Measurements from ENCODE around the gene APBB1IP.

The APBB1IP gene

DNA sequence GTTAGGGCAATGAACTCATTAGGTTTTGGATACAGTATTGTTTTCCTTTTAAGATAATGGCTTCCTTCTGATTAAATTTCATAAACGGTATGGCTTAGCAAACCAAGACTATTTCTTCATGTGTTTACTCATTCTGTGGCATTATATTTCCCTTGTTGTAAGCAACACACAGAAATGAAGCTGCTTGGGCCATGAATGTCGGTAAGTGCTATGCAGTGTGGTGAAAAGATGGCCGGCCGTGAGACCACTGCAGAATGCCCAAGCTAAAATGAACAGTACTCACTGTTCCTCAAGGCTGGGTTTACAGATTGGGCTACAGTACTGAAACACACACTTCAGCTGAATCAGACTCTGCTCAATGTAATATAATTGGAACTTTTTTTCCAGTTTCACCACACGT, 8.1 kb downstream of the APBB1IP start:
- H3K4me3 ChIP-seq (ENCODE audit: low read depth in 1 of 2, low read length in 2 of 2) = no peak overlapping the region
- no peaks in the 10 kb centered on the region for H3K9me3 ChIP-seq (ENCODE audit: control insufficient read depth in 1 of 2, low read length in 2 of 2)
- no peaks in the 10 kb centered on the region for H3K27me3 ChIP-seq (ENCODE audit: low read depth, low read length)
- H3K36me3 ChIP-seq (ENCODE audit: control insufficient read depth in 1 of 2, insufficient read depth in 2 of 2, low read length in 2 of 2) = no peaks in the 10 kb centered on the region
- no peak overlapping the region for H3K27ac ChIP-seq (ENCODE audit: low read length)
- no peaks in the 10 kb centered on the region for H3K4me1 ChIP-seq (ENCODE audit: control insufficient read depth in 1 of 2, insufficient read depth in 2 of 2, low read length in 2 of 2)

DNA sequence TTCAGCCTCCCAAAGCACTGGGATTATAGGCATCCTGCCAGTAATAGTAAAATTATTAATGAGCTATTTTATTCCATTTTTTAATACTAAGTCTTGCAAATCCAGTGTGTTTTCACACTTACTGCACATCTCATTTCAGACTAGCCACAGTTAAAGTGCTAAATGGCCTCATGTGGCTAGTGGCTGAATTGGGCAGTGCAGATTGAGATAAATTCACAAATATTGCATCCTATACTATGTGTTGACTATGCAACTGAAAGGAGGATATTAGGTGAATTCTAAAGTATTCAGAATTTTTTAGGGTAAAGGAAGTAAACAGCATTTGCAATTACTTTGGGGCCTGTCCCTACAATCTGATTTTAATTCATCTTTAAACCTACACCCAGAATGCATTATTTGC, 10.2 kb downstream of the APBB1IP start:
- Histone ChIP-seq H3K27ac (ENCODE audit: low read length) (no peak overlapping the region), H3K9me3 (ENCODE audit: control insufficient read depth in 1 of 2, low read length in 2 of 2) (no peaks in the 10 kb centered on the region), H3K27me3 (ENCODE audit: low read depth, low read length) (no peaks in the 10 kb centered on the region), H3K4me3 (ENCODE audit: low read depth in 1 of 2, low read length in 2 of 2) (no peak overlapping the region), H3K36me3 (ENCODE audit: control insufficient read depth in 1 of 2, insufficient read depth in 2 of 2, low read length in 2 of 2) (no peaks in the 10 kb centered on the region), H3K4me1 (ENCODE audit: control insufficient read depth in 1 of 2, insufficient read depth in 2 of 2, low read length in 2 of 2) (no peaks in the 10 kb centered on the region)

DNA sequence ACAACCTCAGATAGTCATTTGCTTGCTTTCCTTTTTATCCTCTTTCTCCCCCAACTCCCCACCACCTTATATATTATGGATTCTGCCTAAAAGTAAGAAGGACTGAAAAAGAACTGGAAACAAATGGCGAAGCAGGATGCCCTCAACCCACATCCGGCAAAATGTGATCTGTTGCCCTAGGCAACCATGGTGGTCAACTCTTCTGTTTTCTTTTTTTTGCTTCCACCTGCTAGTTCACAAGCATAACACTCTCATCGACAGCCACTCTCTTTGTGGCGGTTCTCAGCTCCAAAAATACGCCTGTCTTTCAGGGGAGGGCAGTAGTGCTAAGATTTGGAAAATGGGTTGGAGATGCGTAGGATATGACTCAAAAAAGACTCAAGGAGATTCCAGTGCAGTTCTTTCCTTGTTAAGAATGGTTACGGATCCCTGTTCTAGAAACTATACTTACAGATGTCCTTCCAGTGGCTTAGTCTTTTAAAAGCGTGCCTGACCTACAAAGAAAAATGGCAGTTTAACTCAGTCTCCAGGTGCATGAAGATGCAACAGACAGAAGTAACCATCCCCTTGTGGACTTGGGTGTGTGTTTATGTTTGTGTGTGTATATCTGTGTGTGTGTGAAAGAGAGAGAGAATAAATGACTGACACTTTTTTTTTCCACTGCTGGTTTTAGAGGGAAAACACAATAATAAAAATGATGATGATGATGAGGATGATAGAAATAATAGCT, 10.7 kb downstream of the APBB1IP start:
- no peak overlapping the region for H3K27ac ChIP-seq (ENCODE audit: low read length)
- no peaks in the 10 kb centered on the region for H3K9me3 ChIP-seq (ENCODE audit: control insufficient read depth in 1 of 2, low read length in 2 of 2)
- no peaks in the 10 kb centered on the region for H3K4me1 ChIP-seq (ENCODE audit: control insufficient read depth in 1 of 2, insufficient read depth in 2 of 2, low read length in 2 of 2)
- H3K4me3 ChIP-seq (ENCODE audit: low read depth in 1 of 2, low read length in 2 of 2) = no peak overlapping the region
- no peaks in the 10 kb centered on the region for H3K27me3 ChIP-seq (ENCODE audit: low read depth, low read length)
- H3K36me3 ChIP-seq (ENCODE audit: control insufficient read depth in 1 of 2, insufficient read depth in 2 of 2, low read length in 2 of 2) = no peaks in the 10 kb centered on the region

DNA sequence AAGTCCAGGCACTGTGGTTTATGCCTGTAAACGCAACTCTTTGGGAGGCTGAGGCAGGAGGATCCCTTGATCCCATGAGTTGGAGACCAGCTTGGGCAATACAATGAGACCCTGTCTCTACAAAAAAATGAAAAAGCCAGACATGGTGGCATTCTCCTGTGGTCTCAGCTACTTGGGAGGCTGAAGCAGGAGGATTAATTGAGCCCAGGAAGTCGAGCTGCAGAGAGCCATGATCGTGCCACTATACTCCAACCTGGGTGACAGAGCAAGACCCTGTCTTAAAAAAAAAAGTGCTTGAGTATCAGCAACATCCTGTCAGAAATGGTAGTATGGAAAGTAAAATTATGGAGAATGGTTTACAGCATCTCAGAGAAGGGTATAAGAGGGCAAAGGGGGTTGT, 11.6 kb downstream of the APBB1IP start:
- Histone ChIP-seq H3K9me3 (ENCODE audit: control insufficient read depth in 1 of 2, low read length in 2 of 2) (no peaks in the 10 kb centered on the region), H3K27ac (ENCODE audit: low read length) (no peak overlapping the region), H3K27me3 (ENCODE audit: low read depth, low read length) (no peaks in the 10 kb centered on the region), H3K36me3 (ENCODE audit: control insufficient read depth in 1 of 2, insufficient read depth in 2 of 2, low read length in 2 of 2) (no peaks in the 10 kb centered on the region), H3K4me3 (ENCODE audit: low read depth in 1 of 2, low read length in 2 of 2) (no peak overlapping the region), H3K4me1 (ENCODE audit: control insufficient read depth in 1 of 2, insufficient read depth in 2 of 2, low read length in 2 of 2) (no peaks in the 10 kb centered on the region)

DNA sequence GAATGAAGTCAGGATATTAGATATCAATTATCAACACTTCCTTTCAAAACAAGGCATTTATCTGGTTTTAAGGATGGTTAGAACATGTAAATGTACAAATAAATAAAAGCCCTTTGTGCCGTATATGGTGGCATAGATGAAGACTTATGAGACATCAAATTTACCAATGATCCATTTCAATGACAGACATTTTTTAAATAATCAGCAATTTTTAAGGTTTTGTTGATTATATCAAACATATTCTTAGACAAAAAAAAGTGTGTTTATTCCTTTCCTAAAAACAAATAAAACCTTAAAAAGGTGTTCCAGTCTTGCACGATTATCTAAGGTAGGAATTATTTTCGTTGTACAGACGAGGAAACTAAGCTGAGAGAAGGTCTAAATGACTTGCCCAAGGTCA, 13.8 kb downstream of the APBB1IP start:
- Histone ChIP-seq H3K9me3 (ENCODE audit: control insufficient read depth in 1 of 2, low read length in 2 of 2) (no peaks in the 10 kb centered on the region), H3K27ac (ENCODE audit: low read length) (no peak overlapping the region), H3K4me1 (ENCODE audit: control insufficient read depth in 1 of 2, insufficient read depth in 2 of 2, low read length in 2 of 2) (no peaks in the 10 kb centered on the region), H3K36me3 (ENCODE audit: control insufficient read depth in 1 of 2, insufficient read depth in 2 of 2, low read length in 2 of 2) (no peaks in the 10 kb centered on the region), H3K27me3 (ENCODE audit: low read depth, low read length) (no peaks in the 10 kb centered on the region), H3K4me3 (ENCODE audit: low read depth in 1 of 2, low read length in 2 of 2) (no peak overlapping the region)

DNA sequence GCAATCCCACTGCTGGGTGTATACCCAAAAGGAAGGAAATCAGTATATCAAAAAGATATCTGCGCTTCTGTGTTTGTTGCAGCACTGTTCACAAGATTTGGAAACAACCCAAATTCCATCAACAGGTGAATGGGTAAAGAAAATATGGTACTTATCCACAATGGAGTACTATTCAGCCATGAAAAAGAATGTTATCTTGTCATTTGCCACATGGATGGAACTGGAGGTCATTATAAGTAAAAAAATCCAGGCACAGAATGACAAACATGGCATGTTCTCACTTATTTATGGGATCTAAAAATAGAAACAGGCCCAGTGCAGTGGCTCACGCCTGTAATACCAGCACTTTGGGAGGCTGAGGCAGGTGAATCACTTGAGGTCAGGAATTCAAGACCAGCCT, 15.7 kb downstream of the APBB1IP start:
- Histone ChIP-seq H3K27ac (ENCODE audit: low read length) (no peak overlapping the region), H3K9me3 (ENCODE audit: control insufficient read depth in 1 of 2, low read length in 2 of 2) (no peaks in the 10 kb centered on the region), H3K36me3 (ENCODE audit: control insufficient read depth in 1 of 2, insufficient read depth in 2 of 2, low read length in 2 of 2) (no peaks in the 10 kb centered on the region), H3K27me3 (ENCODE audit: low read depth, low read length) (no peaks in the 10 kb centered on the region), H3K4me3 (ENCODE audit: low read depth in 1 of 2, low read length in 2 of 2) (no peak overlapping the region), H3K4me1 (ENCODE audit: control insufficient read depth in 1 of 2, insufficient read depth in 2 of 2, low read length in 2 of 2) (no peaks in the 10 kb centered on the region)

DNA sequence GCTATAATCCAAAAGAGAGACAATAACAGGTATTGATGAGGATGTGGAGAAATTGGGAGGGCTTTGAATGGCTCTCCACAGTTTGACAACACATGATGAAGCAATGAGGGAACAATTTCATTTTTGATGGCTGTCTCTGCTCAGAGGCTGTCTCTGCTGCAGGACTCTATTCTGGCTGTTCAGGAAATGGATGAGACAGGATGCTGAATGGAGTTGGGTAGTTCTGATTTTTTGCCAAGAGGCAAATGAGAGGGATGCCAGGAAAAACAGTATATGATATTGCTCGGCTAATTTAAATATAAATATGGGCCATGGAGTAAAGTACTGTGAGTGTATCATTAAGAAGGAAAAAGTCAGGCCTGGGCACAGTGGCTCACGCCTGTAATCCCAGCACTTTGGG, 16.8 kb downstream of the APBB1IP start:
- no peak overlapping the region for H3K4me3 ChIP-seq (ENCODE audit: low read depth in 1 of 2, low read length in 2 of 2)
- no peaks in the 10 kb centered on the region for H3K36me3 ChIP-seq (ENCODE audit: control insufficient read depth in 1 of 2, insufficient read depth in 2 of 2, low read length in 2 of 2)
- H3K27ac ChIP-seq (ENCODE audit: low read length) = no peak overlapping the region
- no peaks in the 10 kb centered on the region for H3K9me3 ChIP-seq (ENCODE audit: control insufficient read depth in 1 of 2, low read length in 2 of 2)
- no peaks in the 10 kb centered on the region for H3K4me1 ChIP-seq (ENCODE audit: control insufficient read depth in 1 of 2, insufficient read depth in 2 of 2, low read length in 2 of 2)
- H3K27me3 ChIP-seq (ENCODE audit: low read depth, low read length) = no peaks in the 10 kb centered on the region

DNA sequence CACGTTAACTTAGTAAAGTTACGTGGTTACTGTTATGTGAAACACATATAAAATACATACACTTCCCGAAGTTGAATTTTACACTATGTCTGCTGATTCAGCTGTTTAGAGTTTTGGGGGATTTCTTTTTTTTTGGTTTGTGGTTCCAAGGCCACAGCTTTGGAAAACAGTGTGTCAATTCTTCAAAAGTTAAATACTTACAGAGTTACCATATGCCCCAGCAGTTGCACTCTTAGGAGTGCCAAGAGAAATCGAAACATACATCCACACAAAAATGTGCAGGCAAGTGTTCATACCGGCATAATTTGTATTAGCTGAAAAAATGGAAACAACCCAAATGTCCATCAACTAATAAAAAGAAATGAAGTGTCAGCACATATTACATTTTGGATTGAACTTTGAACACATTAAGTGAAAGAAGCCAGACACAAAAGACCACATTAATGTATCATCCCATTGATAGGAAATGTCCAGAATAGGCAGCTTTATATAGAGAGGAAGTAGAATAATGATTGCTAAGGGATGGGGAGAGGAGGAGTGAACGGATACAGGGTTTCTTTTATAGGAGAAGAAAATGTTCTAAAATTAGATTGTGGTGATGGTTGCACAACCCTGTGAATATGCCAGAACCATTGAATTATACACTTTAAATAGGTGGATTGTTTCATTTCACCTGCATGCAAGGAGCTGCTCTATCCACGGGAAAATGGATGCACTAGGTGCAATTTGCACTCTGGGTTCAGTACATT, 17.6 kb downstream of the APBB1IP start:
- H3K4me3 ChIP-seq (ENCODE audit: low read depth in 1 of 2, low read length in 2 of 2) = no peak overlapping the region
- H3K36me3 ChIP-seq (ENCODE audit: control insufficient read depth in 1 of 2, insufficient read depth in 2 of 2, low read length in 2 of 2) = no peaks in the 10 kb centered on the region
- no peaks in the 10 kb centered on the region for H3K27me3 ChIP-seq (ENCODE audit: low read depth, low read length)
- no peaks in the 10 kb centered on the region for H3K9me3 ChIP-seq (ENCODE audit: control insufficient read depth in 1 of 2, low read length in 2 of 2)
- H3K27ac ChIP-seq (ENCODE audit: low read length) = no peak overlapping the region
- H3K4me1 ChIP-seq (ENCODE audit: control insufficient read depth in 1 of 2, insufficient read depth in 2 of 2, low read length in 2 of 2) = no peaks in the 10 kb centered on the region

DNA sequence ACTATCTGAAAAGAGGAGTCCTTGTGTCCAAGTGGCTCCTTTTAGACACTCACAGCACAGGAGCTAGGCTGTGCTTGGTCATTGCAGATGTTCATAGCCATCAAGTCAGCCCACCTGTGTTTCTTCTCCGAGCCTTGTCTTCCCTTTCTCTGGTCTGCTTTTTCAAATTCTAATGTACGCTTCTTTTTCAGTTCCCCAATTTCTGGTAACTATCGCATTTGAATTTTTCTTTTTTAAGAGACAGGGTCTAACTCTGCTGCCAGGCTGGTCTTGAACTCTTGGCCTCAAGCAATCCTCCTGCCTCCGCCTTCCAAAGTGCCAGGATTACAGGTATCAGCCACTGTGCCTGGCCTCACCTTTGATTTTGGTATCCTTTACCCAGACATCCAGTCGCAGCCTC, 18.9 kb downstream of the APBB1IP start:
- no peak overlapping the region for H3K4me3 ChIP-seq (ENCODE audit: low read depth in 1 of 2, low read length in 2 of 2)
- no peaks in the 10 kb centered on the region for H3K36me3 ChIP-seq (ENCODE audit: control insufficient read depth in 1 of 2, insufficient read depth in 2 of 2, low read length in 2 of 2)
- no peaks in the 10 kb centered on the region for H3K27me3 ChIP-seq (ENCODE audit: low read depth, low read length)
- no peaks in the 10 kb centered on the region for H3K4me1 ChIP-seq (ENCODE audit: control insufficient read depth in 1 of 2, insufficient read depth in 2 of 2, low read length in 2 of 2)
- no peaks in the 10 kb centered on the region for H3K9me3 ChIP-seq (ENCODE audit: control insufficient read depth in 1 of 2, low read length in 2 of 2)
- H3K27ac ChIP-seq (ENCODE audit: low read length) = no peak overlapping the region

DNA sequence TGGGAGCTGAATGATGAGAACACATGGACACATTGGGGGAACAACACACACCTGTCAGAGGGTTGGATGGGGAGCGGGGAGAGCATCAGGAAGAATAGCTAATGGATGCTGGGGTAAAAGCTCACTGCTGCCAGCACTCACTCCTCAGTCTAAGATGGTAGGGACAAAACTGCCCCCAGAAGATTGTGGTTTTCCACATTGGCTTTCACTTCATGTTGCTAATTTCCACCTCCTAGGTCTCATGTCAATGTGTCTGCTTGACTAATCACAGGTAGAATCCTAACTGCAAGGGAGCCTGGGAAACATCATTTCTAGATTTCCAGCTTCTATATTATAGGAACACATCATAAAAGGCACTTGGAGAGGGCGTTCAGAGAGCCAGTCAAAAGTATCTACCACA, 22.6 kb downstream of the APBB1IP start:
- H3K27ac ChIP-seq (ENCODE audit: low read length) = no peak overlapping the region
- no peaks in the 10 kb centered on the region for H3K27me3 ChIP-seq (ENCODE audit: low read depth, low read length)
- no peaks in the 10 kb centered on the region for H3K9me3 ChIP-seq (ENCODE audit: control insufficient read depth in 1 of 2, low read length in 2 of 2)
- no peaks in the 10 kb centered on the region for H3K4me1 ChIP-seq (ENCODE audit: control insufficient read depth in 1 of 2, insufficient read depth in 2 of 2, low read length in 2 of 2)
- H3K36me3 ChIP-seq (ENCODE audit: control insufficient read depth in 1 of 2, insufficient read depth in 2 of 2, low read length in 2 of 2) = no peaks in the 10 kb centered on the region
- H3K4me3 ChIP-seq (ENCODE audit: low read depth in 1 of 2, low read length in 2 of 2) = no peak overlapping the region

DNA sequence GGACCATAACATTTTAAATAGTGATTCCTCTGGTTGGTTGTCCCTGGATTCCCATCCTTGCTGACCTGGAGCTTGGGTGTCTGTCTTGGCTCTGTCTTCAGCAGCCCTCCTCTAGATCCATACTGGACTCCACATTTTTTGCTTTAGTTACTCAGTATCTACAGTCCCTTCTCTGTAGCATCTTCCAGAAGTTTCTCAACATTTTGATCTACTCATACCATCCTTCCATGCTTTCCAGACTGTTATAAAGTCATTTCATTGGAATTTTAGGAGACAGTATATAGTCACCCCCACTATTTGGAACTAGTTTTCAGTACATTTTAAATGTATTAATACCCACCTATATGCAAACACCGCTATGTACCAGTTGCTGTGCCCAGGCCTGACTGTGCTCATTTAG, 25.8 kb downstream of the APBB1IP start:
- H3K27ac ChIP-seq (ENCODE audit: low read length) = no peak overlapping the region
- no peaks in the 10 kb centered on the region for H3K4me1 ChIP-seq (ENCODE audit: control insufficient read depth in 1 of 2, insufficient read depth in 2 of 2, low read length in 2 of 2)
- no peaks in the 10 kb centered on the region for H3K36me3 ChIP-seq (ENCODE audit: control insufficient read depth in 1 of 2, insufficient read depth in 2 of 2, low read length in 2 of 2)
- H3K27me3 ChIP-seq (ENCODE audit: low read depth, low read length) = no peaks in the 10 kb centered on the region
- no peak overlapping the region for H3K4me3 ChIP-seq (ENCODE audit: low read depth in 1 of 2, low read length in 2 of 2)
- H3K9me3 ChIP-seq (ENCODE audit: control insufficient read depth in 1 of 2, low read length in 2 of 2) = no peaks in the 10 kb centered on the region
